Ascending aorta (tissue), 2 donors: Measurements from ENCODE around the gene BCAP29. TPM values are rescaled to one million over a fixed set of nuclear protein-coding genes. Genes with fewer than 3 reads are reported as not detected.
"Not testable (repeated sequence)": the region's sequence is repeated elsewhere in the genome, so short reads cannot be mapped to it uniquely, and the experiment has no call there.

ENCODE experiments used
- DNase-seq, 2 donors: peaks; one replicate each; pipeline ENCODE4 v3.0.0-alpha.2; 2019; ENCODE audit warnings: low spot score in 2 of 2
- H3K27ac ChIP-seq, 2 donors: fragments of 200-600 bp; sonication (generic); one replicate each; pipeline ENCODE4 v1.5.1; 2016 to 2017; ENCODE audit warnings: mild to moderate bottlenecking in 1 of 2
- H3K27me3 ChIP-seq: fragments of 200-600 bp; sonication (generic); one replicate; pipeline ENCODE4 v1.5.1; 2017
- H3K36me3 ChIP-seq, 2 donors: fragments of 200-600 bp; sonication (generic); one replicate each; pipeline ENCODE4 v1.5.1; 2016
- H3K4me1 ChIP-seq, 2 donors: fragments of 200-600 bp; sonication (generic); one replicate each; pipeline ENCODE4 v1.5.1; 2016 to 2017; ENCODE audit warnings: mild to moderate bottlenecking in 1 of 2
- H3K4me3 ChIP-seq, 2 donors: fragments of 200-600 bp; sonication (generic); one replicate each; pipeline ENCODE4 v1.5.1; 2016 to 2017; ENCODE audit warnings: mild to moderate bottlenecking in 1 of 2
- H3K9me3 ChIP-seq, 2 donors: fragments of 200-600 bp; sonication (generic); one replicate each; pipeline ENCODE4 v1.5.1; 2016
- CTCF ChIP-seq, 3 experiments: fragments of 200-600 bp in 2 of 3; fragments of 450-650 bp in 1 of 3; sonication (generic) in 2 of 3; IDR thresholded peaks; one replicate each; pipeline ENCODE4 v1.5.1; 2016 to 2019; ENCODE audit warnings: antibody characterized with exemption in 3 of 3, mild to moderate bottlenecking in 1 of 3, moderate library complexity in 1 of 3
- intact Hi-C: fragments of 100-400 bp; cut with DNase I; formaldehyde crosslinking; loops from one replicate; pipeline ENCODE4 v1.15.1; 2023
- total RNA-seq: library from RNA; depleted of rRNA; stranded (reverse); fragments of >200 nt; gene quantifications from one replicate; pipeline ENCODE4 v1.1.0, GENCODE V29; 2016

Gene BCAP29, protein sequence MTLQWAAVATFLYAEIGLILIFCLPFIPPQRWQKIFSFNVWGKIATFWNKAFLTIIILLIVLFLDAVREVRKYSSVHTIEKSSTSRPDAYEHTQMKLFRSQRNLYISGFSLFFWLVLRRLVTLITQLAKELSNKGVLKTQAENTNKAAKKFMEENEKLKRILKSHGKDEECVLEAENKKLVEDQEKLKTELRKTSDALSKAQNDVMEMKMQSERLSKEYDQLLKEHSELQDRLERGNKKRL
- total RNA-seq, result 73.2 TPM

GRCh38 chr7:107579885-107580715 is at the start of gene BCAP29:
BCAP29 (plus strand) TSS chr7:107580246; CDS start chr7:107580773, 527 bp downstream.
- intact Hi-C loops, result loop anchor here (1.0 to 10.0 kb wide), 7 partner anchors 15 to 918 kb away; partner anchors contain the start of genes CBLL1, CCDC71L, COG5 and DLD
- Histone ChIP-seq H3K27ac (peak within 1 kb of the TSS; percentile 93 to 97), H3K9me3 (no peaks in the 10 kb centered on the region), H3K36me3 (peaks cover 5 to 7% of the 10 kb centered on the region in 2 donors), H3K4me1 (peaks cover 0 to 11% of the 10 kb centered on the region in 2 donors), H3K4me3 (peak within 1 kb of the TSS; percentile 84 to 91), H3K27me3 (no peaks in the 10 kb centered on the region)
- DNase-seq, result peak; percentile 19 to 89
- peak; percentile 22 to 50 (median 29) for TF ChIP-seq CTCF (IDR thresholded peaks at IDR 0.05)

- Histone ChIP-seq H3K27ac (no peak overlapping the region), H3K27me3 (no peaks in the 10 kb centered on the region), H3K9me3 (no peaks in the 10 kb centered on the region), H3K4me3 (no peak overlapping the region), H3K4me1 (no peaks in the 10 kb centered on the region), H3K36me3 (peaks cover 0 to 20% of the 10 kb centered on the region in 2 donors)
- DNase-seq, result no peak
- no peak for TF ChIP-seq CTCF (IDR thresholded peaks at IDR 0.05)
- intact Hi-C loops, result no loop called here
These were observed 49.3 kb upstream of the BCAP29 start for GRCh38 chr7:107530751-107531150.

DNA sequence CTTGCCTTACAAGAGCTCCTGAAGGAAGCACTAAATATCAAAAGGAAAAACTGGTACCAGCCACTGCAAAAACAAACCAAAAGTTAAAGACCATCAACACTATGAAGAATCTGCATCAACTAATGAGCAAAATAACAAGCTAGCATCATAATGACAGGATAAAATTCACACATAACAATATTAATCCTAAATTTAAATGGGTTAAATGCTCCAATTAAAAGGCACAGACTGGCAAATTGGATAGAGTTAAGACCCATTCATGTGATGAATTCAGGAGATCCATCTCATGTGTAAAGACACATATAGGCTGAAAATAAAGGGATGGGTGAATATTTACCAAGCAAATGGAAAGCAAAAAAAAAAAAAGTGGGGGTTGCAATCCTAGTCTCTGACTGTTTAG is 45.9 kb upstream of the BCAP29 start:
- Histone ChIP-seq H3K9me3 (no peaks in the 10 kb centered on the region), H3K4me3 (no peak overlapping the region), H3K36me3 (peaks cover 3 to 32% of the 10 kb centered on the region in 2 donors), H3K4me1 (no peaks in the 10 kb centered on the region), H3K27me3 (no peaks in the 10 kb centered on the region), H3K27ac (no peak overlapping the region)
- no peak for DNase-seq
- no peak for TF ChIP-seq CTCF (IDR thresholded peaks at IDR 0.05)
- intact Hi-C loops, result no loop called here

DNA sequence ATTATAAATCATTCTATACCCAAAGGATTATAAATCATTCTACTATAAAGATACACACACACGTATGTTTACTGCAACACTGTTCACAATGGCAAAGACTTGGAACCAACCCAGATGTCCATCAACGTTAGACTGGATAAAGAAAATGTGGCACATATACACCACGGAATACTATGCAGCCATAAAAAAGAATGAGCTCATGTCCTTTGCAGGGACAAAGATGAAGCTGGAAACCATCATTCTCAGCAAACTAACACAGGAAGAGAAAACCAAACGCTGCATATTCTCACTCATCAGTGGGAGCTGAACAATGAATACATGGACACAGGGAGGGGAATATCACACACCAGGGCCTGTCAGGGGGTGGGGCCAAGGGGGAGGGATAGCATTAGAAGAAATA is 42.8 kb upstream of the BCAP29 start:
- H3K27me3 ChIP-seq, intact Hi-C loops, DNase-seq, H3K4me3 ChIP-seq, H3K27ac ChIP-seq, H3K9me3 ChIP-seq, H3K4me1 ChIP-seq: not testable (repeated sequence)
- H3K36me3 ChIP-seq, result peaks cover 5 to 35% of the 10 kb centered on the region in 2 donors

- Histone ChIP-seq H3K4me1 (no peaks in the 10 kb centered on the region), H3K36me3 (peaks cover 5 to 35% of the 10 kb centered on the region in 2 donors)
- intact Hi-C loops, result no loop called here
These were observed 42.0 kb upstream of the BCAP29 start for GRCh38 chr7:107538001-107538400.

More at GRCh38 chr7:107538001-107538400, 42.0 kb upstream of the BCAP29 start:
- H3K9me3 ChIP-seq, result no peaks in the 10 kb centered on the region
- H3K27ac ChIP-seq, result no peak overlapping the region
- H3K27me3 ChIP-seq, result no peaks in the 10 kb centered on the region
- no peak for TF ChIP-seq CTCF (IDR thresholded peaks at IDR 0.05)
- DNase-seq, result no peak
- H3K4me3 ChIP-seq, result no peak overlapping the region
